Sigmoid colon (tissue), 7 donors: ENCODE results near the gene OPRD1. TPM values are rescaled to one million over a fixed set of nuclear protein-coding genes. Genes with fewer than 3 reads are reported as not detected.

Source experiments
- DNase-seq: peaks from one replicate; pipeline ENCODE4 v3.0.0-alpha.2; 2019
- H3K27ac ChIP-seq, 4 donors: fragments of 200-600 bp; sonication (generic); one replicate each; pipeline ENCODE4 v1.5.1; 2016 to 2019; ENCODE audit warnings: mild to moderate bottlenecking in 1 of 4
- H3K27me3 ChIP-seq, 3 donors: fragments of 200-600 bp; sonication (generic); one replicate each; pipeline ENCODE4 v1.5.1; 2019; ENCODE audit warnings: mild to moderate bottlenecking in 1 of 3
- H3K36me3 ChIP-seq, 4 donors: fragments of 200-600 bp; sonication (generic); one replicate each; pipeline ENCODE4 v1.5.1; 2016 to 2019
- H3K4me1 ChIP-seq, 4 donors: fragments of 200-600 bp; sonication (generic); one replicate each; pipeline ENCODE4 v1.5.1; 2017 to 2019
- H3K4me3 ChIP-seq, 4 donors: fragments of 200-600 bp; sonication (generic); one replicate each; pipeline ENCODE4 v1.5.1; 2017 to 2019; ENCODE audit warnings: mild to moderate bottlenecking in 2 of 4, moderate library complexity in 1 of 4
- H3K9me3 ChIP-seq, 4 donors: fragments of 200-600 bp in 3 of 4; sonication (generic) in 3 of 4; one replicate each; pipeline versions ENCODE4 v1.5.1 to v1.6.1; 2013 to 2019
- EP300 ChIP-seq, 4 donors: sonication (generic); formaldehyde crosslinking; IDR thresholded peaks; one replicate each; pipeline ENCODE4 v1.6.1; 2017; ENCODE audit warnings: antibody characterized with exemption in 4 of 4
- POLR2A ChIP-seq, 2 donors: fragments of 450-650 bp; IDR thresholded peaks; one replicate each; pipeline ENCODE4 v1.6.1; 2016; ENCODE audit warnings: antibody characterized with exemption in 2 of 2, mild to moderate bottlenecking in 2 of 2, moderate library complexity in 2 of 2
- POLR2AphosphoS5 ChIP-seq, 4 donors: sonication (generic); formaldehyde crosslinking; IDR thresholded peaks; one replicate each; pipeline ENCODE4 v1.6.1; 2017; ENCODE audit warnings: antibody characterized with exemption in 4 of 4
- WGBS, 2 donors: extraction: QIAGEN DNeasy Blood & Tissue Kit; methylation state at CpG; one replicate each; pipeline ENCODE4 v1.1.7; 2013; 5-methylcytosine and 5-hydroxymethylcytosine counted together
- intact Hi-C: fragments of 100-400 bp; cut with DNase I; formaldehyde crosslinking; loops from one replicate; pipeline ENCODE4 v1.15.1; 2023
- polyA plus RNA-seq, 3 donors: library from polyadenylated mRNA; stranded (reverse); fragments of 200-250 nt; gene quantifications; one replicate each; pipeline ENCODE4 v1.2.3, GENCODE V29; 2013
- total RNA-seq, 4 donors: library from RNA; depleted of rRNA; stranded (reverse); fragments of >200 nt; gene quantifications; one replicate each; pipeline ENCODE4 v1.1.0, GENCODE V29; 2016
- TF ChIP-seq, protein P1 (sequence below), 4 experiments: fragments of 450-650 bp in 3 of 4; fragments of 200-600 bp in 1 of 4; IDR thresholded peaks; one replicate each; pipeline ENCODE4 v1.5.1; 2016 to 2019; ENCODE audit warnings: antibody characterized with exemption in 4 of 4, mild to moderate bottlenecking in 3 of 4, moderate library complexity in 2 of 4
- donor health status: healthy with polysubstance abuse.
- donor health status: Bipolar disorder and iron deficiency.
- donor health status: healthy.

The OPRD1 gene
- total and polyA plus RNA-seq, 7 donors, result under 0.01 to 1.8 (median 0.42) TPM; not detected in 1

DNA sequence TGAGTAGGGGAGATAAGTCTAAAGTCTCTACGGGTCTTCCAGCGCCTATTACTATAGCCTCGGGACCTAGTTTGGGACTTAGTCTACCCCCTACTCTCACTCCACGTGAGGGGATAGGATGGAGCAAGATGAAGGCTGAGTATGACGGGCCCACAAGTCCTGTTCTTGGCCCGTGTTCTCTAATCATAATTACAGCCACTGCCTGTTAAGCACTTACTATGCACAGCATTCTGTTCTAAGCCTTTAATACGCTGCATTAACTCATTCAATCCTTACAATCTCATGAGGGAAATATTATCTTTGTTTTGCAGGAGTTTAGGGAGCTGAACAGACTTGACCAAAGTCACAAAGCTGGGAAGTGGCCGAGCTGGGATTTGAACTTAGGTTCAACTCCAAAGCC, 78.5 kb downstream of the OPRD1 start:
- no peak for DNase-seq
- no peak overlapping the region for H3K27ac ChIP-seq
- no peaks in the 10 kb centered on the region for H3K36me3 ChIP-seq
- intact Hi-C loops, result no loop called here
- H3K4me3 ChIP-seq, result no peak overlapping the region
- no peaks in the 10 kb centered on the region for H3K27me3 ChIP-seq
- TF ChIP-seq EP300 (IDR thresholded peaks at IDR 0.05), result no peak
- no peak for TF ChIP-seq POLR2A (IDR thresholded peaks at IDR 0.05)
- whole genome bisulfite sequencing, 2 donors, result 86 to 89% methylated on average over 8 of the region's 8 CpGs
- no peaks in the 10 kb centered on the region for H3K9me3 ChIP-seq
- peaks cover 0 to 36% (median 23%) of the 10 kb centered on the region in 4 donors for H3K4me1 ChIP-seq

DNA sequence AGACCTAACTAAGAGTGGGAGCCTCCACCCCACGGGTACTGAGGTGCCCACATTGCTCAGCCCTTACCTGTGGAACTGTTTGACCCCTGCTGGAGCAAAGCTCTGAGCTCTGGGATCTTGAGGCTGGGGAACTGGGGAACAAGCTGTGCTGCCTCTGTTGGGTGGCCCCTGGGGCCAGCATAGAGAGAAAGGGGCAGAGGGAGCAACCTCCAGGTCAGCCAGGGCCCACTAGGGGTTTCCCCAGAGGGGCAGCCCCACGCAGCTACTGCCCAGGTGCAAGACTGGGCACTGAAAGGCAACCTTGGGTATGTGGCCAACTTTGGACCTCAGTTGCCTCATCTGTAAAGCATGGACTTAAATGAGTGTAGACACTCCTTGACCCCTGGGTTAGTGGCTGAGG, 78.9 kb downstream of the OPRD1 start:
- H3K27me3 ChIP-seq, result no peaks in the 10 kb centered on the region
- intact Hi-C loops, result no loop called here
- no peak for TF ChIP-seq POLR2A (IDR thresholded peaks at IDR 0.05)
- TF ChIP-seq POLR2AphosphoS5 (IDR thresholded peaks at IDR 0.05), result no peak
- TF ChIP-seq, protein P1, sequence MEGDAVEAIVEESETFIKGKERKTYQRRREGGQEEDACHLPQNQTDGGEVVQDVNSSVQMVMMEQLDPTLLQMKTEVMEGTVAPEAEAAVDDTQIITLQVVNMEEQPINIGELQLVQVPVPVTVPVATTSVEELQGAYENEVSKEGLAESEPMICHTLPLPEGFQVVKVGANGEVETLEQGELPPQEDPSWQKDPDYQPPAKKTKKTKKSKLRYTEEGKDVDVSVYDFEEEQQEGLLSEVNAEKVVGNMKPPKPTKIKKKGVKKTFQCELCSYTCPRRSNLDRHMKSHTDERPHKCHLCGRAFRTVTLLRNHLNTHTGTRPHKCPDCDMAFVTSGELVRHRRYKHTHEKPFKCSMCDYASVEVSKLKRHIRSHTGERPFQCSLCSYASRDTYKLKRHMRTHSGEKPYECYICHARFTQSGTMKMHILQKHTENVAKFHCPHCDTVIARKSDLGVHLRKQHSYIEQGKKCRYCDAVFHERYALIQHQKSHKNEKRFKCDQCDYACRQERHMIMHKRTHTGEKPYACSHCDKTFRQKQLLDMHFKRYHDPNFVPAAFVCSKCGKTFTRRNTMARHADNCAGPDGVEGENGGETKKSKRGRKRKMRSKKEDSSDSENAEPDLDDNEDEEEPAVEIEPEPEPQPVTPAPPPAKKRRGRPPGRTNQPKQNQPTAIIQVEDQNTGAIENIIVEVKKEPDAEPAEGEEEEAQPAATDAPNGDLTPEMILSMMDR (IDR thresholded peaks at IDR 0.05), result no peak
- TF ChIP-seq EP300 (IDR thresholded peaks at IDR 0.05), result no peak
- H3K9me3 ChIP-seq, result no peaks in the 10 kb centered on the region
- WGBS, 2 donors, result 90 to 91% methylated on average over 2 of the region's 2 CpGs
- peaks cover 0 to 35% (median 21%) of the 10 kb centered on the region in 4 donors for H3K4me1 ChIP-seq
- H3K36me3 ChIP-seq, result no peaks in the 10 kb centered on the region
- H3K27ac ChIP-seq, result no peak overlapping the region
- no peak for DNase-seq
- H3K4me3 ChIP-seq, result no peak overlapping the region

DNA sequence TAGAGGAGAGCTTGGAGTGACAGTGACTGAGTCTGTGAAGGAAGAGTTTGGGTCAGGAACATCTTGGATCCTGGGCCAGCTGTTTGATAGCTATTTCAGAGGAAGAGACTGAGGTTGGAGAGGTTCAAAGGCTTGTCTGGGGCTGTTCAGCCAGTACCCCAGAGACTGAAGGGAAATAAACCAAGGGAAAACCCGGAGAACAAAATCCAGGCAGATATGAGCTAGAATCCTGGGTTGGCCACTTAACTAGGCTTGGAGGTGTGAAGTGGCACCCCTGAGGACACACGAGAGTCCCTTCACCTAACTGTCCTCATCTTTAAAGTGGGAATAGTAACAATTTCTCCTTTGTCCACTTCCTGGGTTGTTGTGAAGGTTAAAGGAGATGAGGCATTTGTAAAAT, 79.3 kb downstream of the OPRD1 start:
- Histone ChIP-seq H3K4me1 (peaks cover 0 to 35% (median 22%) of the 10 kb centered on the region in 4 donors), H3K4me3 (no peak overlapping the region), H3K27ac (no peak overlapping the region), H3K9me3 (no peaks in the 10 kb centered on the region), H3K27me3 (no peaks in the 10 kb centered on the region), H3K36me3 (no peaks in the 10 kb centered on the region)
- intact Hi-C loops, result no loop called here
- WGBS, 2 donors, result 87 to 89% methylated on average over 2 of the region's 2 CpGs
- no peak for DNase-seq
- no peak for TF ChIP-seq POLR2AphosphoS5 (IDR thresholded peaks at IDR 0.05)
- no peak for TF ChIP-seq EP300 (IDR thresholded peaks at IDR 0.05)
- TF ChIP-seq, protein P1 (IDR thresholded peaks at IDR 0.05), result no peak
- TF ChIP-seq POLR2A (IDR thresholded peaks at IDR 0.05), result no peak

GRCh38 chr1:28893403-28894102, 81.6 kb downstream of the OPRD1 start:
- Histone ChIP-seq H3K36me3 (no peaks in the 10 kb centered on the region), H3K4me3 (no peak overlapping the region), H3K9me3 (no peaks in the 10 kb centered on the region), H3K27ac (no peak overlapping the region), H3K4me1 (peaks cover 0 to 32% (median 20%) of the 10 kb centered on the region in 4 donors), H3K27me3 (no peaks in the 10 kb centered on the region)
- TF ChIP-seq, protein P1 (IDR thresholded peaks at IDR 0.05), result no peak
- TF ChIP-seq POLR2A (IDR thresholded peaks at IDR 0.05) (no peak), POLR2AphosphoS5 (IDR thresholded peaks at IDR 0.05) (no peak), EP300 (IDR thresholded peaks at IDR 0.05) (no peak)
- no peak for DNase-seq
- WGBS, 2 donors, result 77 to 85% methylated on average over 8 of the region's 8 CpGs
- intact Hi-C loops, result no loop called here

DNA sequence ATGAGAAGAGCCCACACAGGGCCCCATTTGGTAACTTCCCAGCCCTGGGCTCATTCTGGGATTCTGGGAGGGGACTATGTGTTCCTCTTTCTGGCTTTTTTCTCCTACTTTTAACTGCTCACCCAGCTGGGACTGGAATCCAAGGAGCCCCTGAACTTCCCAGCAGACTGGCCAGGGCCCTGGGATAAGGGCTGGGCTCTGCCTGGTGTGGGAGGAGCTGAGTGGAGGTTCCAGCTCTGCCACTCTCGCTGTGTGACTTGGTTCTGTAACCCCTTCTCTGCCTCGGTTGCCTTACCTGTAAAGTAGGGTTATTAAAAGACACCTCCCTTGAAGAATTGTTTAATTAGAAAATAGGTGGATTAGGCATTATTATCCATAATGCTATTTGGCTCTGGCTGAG, 82.8 kb downstream of the OPRD1 start:
- TF ChIP-seq, protein P1 (IDR thresholded peaks at IDR 0.05), result no peak
- TF ChIP-seq POLR2A (IDR thresholded peaks at IDR 0.05) (no peak), POLR2AphosphoS5 (IDR thresholded peaks at IDR 0.05) (no peak)
- 85 to 86% methylated on average over 2 of the region's 2 CpGs for WGBS, 2 donors
- no peak for DNase-seq
- Histone ChIP-seq H3K27ac (no peak overlapping the region), H3K27me3 (no peaks in the 10 kb centered on the region), H3K36me3 (no peaks in the 10 kb centered on the region), H3K4me1 (peaks cover 0 to 31% (median 22%) of the 10 kb centered on the region in 4 donors), H3K4me3 (no peak overlapping the region), H3K9me3 (no peaks in the 10 kb centered on the region)
- intact Hi-C loops, result no loop called here
